Omental fat pad (tissue), 4 donors: Measurements from ENCODE around the gene MIER3. TPM values are rescaled to one million over a fixed set of nuclear protein-coding genes. Genes with fewer than 3 reads are reported as not detected.

ENCODE experiments used
- ATAC-seq: fragments of 150-250 bp; one replicate; pipeline ENCODE4 v1.9.1; 2016; ENCODE audit warnings: mild to moderate bottlenecking, moderate library complexity; ENCODE audit not compliant: low FRiP score
- DNase-seq: peaks from one replicate; pipeline ENCODE4 v3.0.0-alpha.2; 2019; ENCODE audit warnings: low spot score
- CTCF ChIP-seq, 3 donors: fragments of 450-650 bp; IDR thresholded peaks; one replicate each; pipeline ENCODE4 v1.5.1; 2016 to 2017; ENCODE audit warnings: antibody characterized with exemption in 3 of 3, mild to moderate bottlenecking in 3 of 3, moderate library complexity in 2 of 3
- total RNA-seq, 4 donors: library from RNA; depleted of rRNA; stranded (reverse); fragments of >200 nt; gene quantifications; one replicate each; pipeline ENCODE4 v1.1.0, GENCODE V29; 2016

Gene MIER3
- total RNA-seq, 4 donors from 2014 or later = 15.4 to 57.8 (median 30.6) TPM

- no peak for ATAC-seq
- no peak for DNase-seq
- TF ChIP-seq CTCF (IDR thresholded peaks at IDR 0.05) = no peak
These were observed 34.4 kb downstream of the MIER3 start for GRCh38 chr5:56917534-56917933.

GRCh38 chr5:56914678-56915077 is 37.2 kb downstream of the MIER3 start:
- DNase-seq (no peak), ATAC-seq (no peak)
- TF ChIP-seq CTCF (IDR thresholded peaks at IDR 0.05) = no peak

- DNase-seq (no peak), ATAC-seq (no peak)
- TF ChIP-seq CTCF (IDR thresholded peaks at IDR 0.05) = no peak
These were observed 38.2 kb downstream of the MIER3 start for GRCh38 chr5:56913766-56914165.

GRCh38 chr5:56910210-56910965 is 41.5 kb downstream of the MIER3 start:
- no peak for TF ChIP-seq CTCF (IDR thresholded peaks at IDR 0.05)
- DNase-seq (no peak), ATAC-seq (peak; percentile 45)

- ATAC-seq (peak; percentile 97), DNase-seq (peak; percentile 92)
- TF ChIP-seq CTCF (IDR thresholded peaks at IDR 0.05) = no peak
These were observed 42.4 kb downstream of the MIER3 start, which contains the start of gene SETD9 for GRCh38 chr5:56909294-56910209. Gene SETD9 (plus strand): TSS chr5:56909596. CDS start chr5:56909646, 50 bp downstream.

GRCh38 chr5:56908942-56909293 is 43.0 kb downstream of the MIER3 start:
- TF ChIP-seq CTCF (IDR thresholded peaks at IDR 0.05) = no peak
- peak; percentile 28 for DNase-seq
- ATAC-seq = peak; percentile 70
